ENCODE measurements around the gene IGFBPL1. TPM values are rescaled to one million over a fixed set of nuclear protein-coding genes. Genes with fewer than 3 reads are reported as not detected.

The IGFBPL1 gene
- total RNA-seq, 1 experiment from 2014 or later: not detected

DNA sequence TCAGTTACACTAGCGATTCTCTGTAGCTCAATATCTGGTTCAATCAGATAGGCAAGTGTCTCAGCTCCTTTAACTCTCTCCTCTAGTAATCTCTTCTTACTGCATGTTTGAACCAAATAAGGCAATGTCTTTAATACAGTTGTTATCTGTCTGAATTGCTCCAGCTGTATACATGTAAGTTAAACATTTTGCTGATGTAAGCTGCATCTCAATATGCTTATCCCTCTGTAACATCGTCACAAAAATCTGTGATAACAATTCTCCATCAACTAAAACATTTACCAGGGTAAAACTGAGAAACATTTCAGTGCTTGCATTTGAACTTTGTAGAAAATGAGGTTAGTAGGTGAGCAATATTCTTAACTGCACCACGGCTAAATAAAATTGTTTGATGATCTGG lies 29.6 kb upstream of the IGFBPL1 start:
- Histone ChIP-seq H3K9me3 (ENCODE audit: insufficient read depth, low read depth) (no peaks in the 10 kb centered on the region), H3F3A (ENCODE audit: insufficient read depth, low read depth) (no peaks in the 10 kb centered on the region), H3K9me2 (ENCODE audit: insufficient read depth) (no peaks in the 10 kb centered on the region), H3K4me2 (no peak overlapping the region), H3K27ac (no peak overlapping the region), H3K36me3 (ENCODE audit: low read depth) (no peaks in the 10 kb centered on the region), H3K4me1 (replicated peaks; ENCODE audit: insufficient read depth) (no peaks in the 10 kb centered on the region), H4K20me1 (ENCODE audit: insufficient read depth) (no peaks in the 10 kb centered on the region), H3K4me3 (no peak overlapping the region), H2AFZ (no peak overlapping the region), H3K79me2 (ENCODE audit: low read depth) (no peaks in the 10 kb centered on the region), H3K27me3 (ENCODE audit: insufficient read depth, low read depth) (peaks cover 21% of the 10 kb centered on the region)
- no peak for DNase-seq
- TF ChIP-seq EZH2 (IDR thresholded peaks at IDR 0.05; ENCODE audit: low read depth): no peak
- no peak for TF ChIP-seq CTCF (conservative IDR thresholded peaks at IDR 0.05)
- POLR2A ChIA-PET (ENCODE audit: unreplicated experiment): no interaction called here
- BruUV-seq (replicated peaks): no TSS peak
- intact Hi-C loops (cut with micrococcal nuclease; ENCODE audit: unreplicated experiment): no loop called here
- CTCF ChIA-PET: no interaction called here

GRCh38 chr9:38451162-38451561 lies 26.9 kb upstream of the IGFBPL1 start:
- ChIA-PET POLR2A (ENCODE audit: unreplicated experiment) (no interaction called here), CTCF (no interaction called here)
- Histone ChIP-seq H3K27me3 (ENCODE audit: insufficient read depth, low read depth) (peaks cover 4% of the 10 kb centered on the region; the same call in 1 of the 2 replicates), H2AFZ (no peak overlapping the region), H3K9me3 (ENCODE audit: insufficient read depth, low read depth) (no peaks in the 10 kb centered on the region), H3K79me2 (ENCODE audit: low read depth) (no peaks in the 10 kb centered on the region), H3K9me2 (ENCODE audit: insufficient read depth) (no peaks in the 10 kb centered on the region), H4K20me1 (ENCODE audit: insufficient read depth) (no peaks in the 10 kb centered on the region), H3K4me2 (no peak overlapping the region), H3K4me1 (replicated peaks; ENCODE audit: insufficient read depth) (no peaks in the 10 kb centered on the region), H3F3A (ENCODE audit: insufficient read depth, low read depth) (no peaks in the 10 kb centered on the region), H3K4me3 (no peak overlapping the region), H3K27ac (no peak overlapping the region), H3K36me3 (ENCODE audit: low read depth) (no peaks in the 10 kb centered on the region)
- intact Hi-C loops (cut with micrococcal nuclease; ENCODE audit: unreplicated experiment): no loop called here
- no TSS peak for BruUV-seq (replicated peaks)
- TF ChIP-seq EZH2 (IDR thresholded peaks at IDR 0.05; ENCODE audit: low read depth): no peak
- no peak for TF ChIP-seq CTCF (conservative IDR thresholded peaks at IDR 0.05)
- DNase-seq: no peak

- BruUV-seq (replicated peaks): no TSS peak
- H4K20me1 ChIP-seq (ENCODE audit: insufficient read depth): no peaks in the 10 kb centered on the region
- no peaks in the 10 kb centered on the region for H3K9me2 ChIP-seq (ENCODE audit: insufficient read depth)
- TF ChIP-seq CTCF (conservative IDR thresholded peaks at IDR 0.05) (no peak), EZH2 (IDR thresholded peaks at IDR 0.05; ENCODE audit: low read depth) (no peak)
- H2AFZ ChIP-seq: no peak overlapping the region
- H3K36me3 ChIP-seq (ENCODE audit: low read depth): no peaks in the 10 kb centered on the region
- ChIA-PET POLR2A (ENCODE audit: unreplicated experiment) (no interaction called here), CTCF (no interaction called here)
- no peak overlapping the region for H3K4me2 ChIP-seq
- no peaks in the 10 kb centered on the region for H3K27me3 ChIP-seq (ENCODE audit: insufficient read depth, low read depth)
- no peaks in the 10 kb centered on the region for H3F3A ChIP-seq (ENCODE audit: insufficient read depth, low read depth)
- H3K9me3 ChIP-seq (ENCODE audit: insufficient read depth, low read depth): no peaks in the 10 kb centered on the region
- no peak for DNase-seq
- H3K27ac ChIP-seq: no peak overlapping the region
- H3K4me1 ChIP-seq (replicated peaks; ENCODE audit: insufficient read depth): peaks cover 7% of the 10 kb centered on the region
- intact Hi-C loops (cut with micrococcal nuclease; ENCODE audit: unreplicated experiment): no loop called here
- H3K4me3 ChIP-seq: no peak overlapping the region
- H3K79me2 ChIP-seq (ENCODE audit: low read depth): no peaks in the 10 kb centered on the region
Measured at GRCh38 chr9:38447703-38448102, 23.4 kb upstream of the IGFBPL1 start.

Data from PC-9 (cell line).